Sigmoid colon (tissue), 7 donors: ENCODE data around the gene ADH5. TPM values are rescaled to one million over a fixed set of nuclear protein-coding genes. Genes with fewer than 3 reads are reported as not detected.
A peak's percentile ranks its signal among the peaks of the same experiment; 100 is the strongest.

Experiments
- DNase-seq: peaks from one replicate; pipeline ENCODE4 v3.0.0-alpha.2; 2019
- H3K27ac ChIP-seq, 4 donors: fragments of 200-600 bp; sonication (generic); one replicate each; pipeline ENCODE4 v1.5.1; 2016 to 2019; ENCODE audit warnings: mild to moderate bottlenecking in 1 of 4
- H3K27me3 ChIP-seq, 3 donors: fragments of 200-600 bp; sonication (generic); one replicate each; pipeline ENCODE4 v1.5.1; 2019; ENCODE audit warnings: mild to moderate bottlenecking in 1 of 3
- H3K36me3 ChIP-seq, 4 donors: fragments of 200-600 bp; sonication (generic); one replicate each; pipeline ENCODE4 v1.5.1; 2016 to 2019
- H3K4me1 ChIP-seq, 4 donors: fragments of 200-600 bp; sonication (generic); one replicate each; pipeline ENCODE4 v1.5.1; 2017 to 2019
- H3K4me3 ChIP-seq, 4 donors: fragments of 200-600 bp; sonication (generic); one replicate each; pipeline ENCODE4 v1.5.1; 2017 to 2019; ENCODE audit warnings: mild to moderate bottlenecking in 2 of 4, moderate library complexity in 1 of 4
- H3K9me3 ChIP-seq, 4 donors: fragments of 200-600 bp in 3 of 4; sonication (generic) in 3 of 4; one replicate each; pipeline versions ENCODE4 v1.5.1 to v1.6.1; 2013 to 2019
- EP300 ChIP-seq, 4 donors: sonication (generic); formaldehyde crosslinking; IDR thresholded peaks; one replicate each; pipeline ENCODE4 v1.6.1; 2017; ENCODE audit warnings: antibody characterized with exemption in 4 of 4
- POLR2A ChIP-seq, 2 donors: fragments of 450-650 bp; IDR thresholded peaks; one replicate each; pipeline ENCODE4 v1.6.1; 2016; ENCODE audit warnings: antibody characterized with exemption in 2 of 2, mild to moderate bottlenecking in 2 of 2, moderate library complexity in 2 of 2
- POLR2AphosphoS5 ChIP-seq, 4 donors: sonication (generic); formaldehyde crosslinking; IDR thresholded peaks; one replicate each; pipeline ENCODE4 v1.6.1; 2017; ENCODE audit warnings: antibody characterized with exemption in 4 of 4
- WGBS, 2 donors: extraction: QIAGEN DNeasy Blood & Tissue Kit; methylation state at CpG; one replicate each; pipeline ENCODE4 v1.1.7; 2013; 5-methylcytosine and 5-hydroxymethylcytosine counted together
- intact Hi-C: fragments of 100-400 bp; cut with DNase I; formaldehyde crosslinking; loops from one replicate; pipeline ENCODE4 v1.15.1; 2023
- polyA plus RNA-seq, 3 donors: library from polyadenylated mRNA; stranded (reverse); fragments of 200-250 nt; gene quantifications; one replicate each; pipeline ENCODE4 v1.2.3, GENCODE V29; 2013
- total RNA-seq, 4 donors: library from RNA; depleted of rRNA; stranded (reverse); fragments of >200 nt; gene quantifications; one replicate each; pipeline ENCODE4 v1.1.0, GENCODE V29; 2016
- TF ChIP-seq, protein P1 (sequence below), 4 experiments: fragments of 450-650 bp in 3 of 4; fragments of 200-600 bp in 1 of 4; IDR thresholded peaks; one replicate each; pipeline ENCODE4 v1.5.1; 2016 to 2019; ENCODE audit warnings: antibody characterized with exemption in 4 of 4, mild to moderate bottlenecking in 3 of 4, moderate library complexity in 2 of 4
- donor health status: healthy with polysubstance abuse.
- donor health status: Bipolar disorder and iron deficiency.
- donor health status: healthy.

The ADH5 gene
- total and polyA plus RNA-seq, 7 donors = 146 to 349 (median 237) TPM

- Histone ChIP-seq H3K4me3 (no peak overlapping the region), H3K27ac (peak overlapping the region in 2 of 4 donors; percentile 75 to 84), H3K27me3 (no peaks in the 10 kb centered on the region), H3K4me1 (peaks cover 0 to 50% (median 26%) of the 10 kb centered on the region in 4 donors), H3K9me3 (no peaks in the 10 kb centered on the region), H3K36me3 (peaks cover 0 to 23% (median 11%) of the 10 kb centered on the region in 4 donors)
- 93 to 96% methylated on average over 2 of the region's 2 CpGs for WGBS, 2 donors
- DNase-seq = no peak
- TF ChIP-seq, protein P1, sequence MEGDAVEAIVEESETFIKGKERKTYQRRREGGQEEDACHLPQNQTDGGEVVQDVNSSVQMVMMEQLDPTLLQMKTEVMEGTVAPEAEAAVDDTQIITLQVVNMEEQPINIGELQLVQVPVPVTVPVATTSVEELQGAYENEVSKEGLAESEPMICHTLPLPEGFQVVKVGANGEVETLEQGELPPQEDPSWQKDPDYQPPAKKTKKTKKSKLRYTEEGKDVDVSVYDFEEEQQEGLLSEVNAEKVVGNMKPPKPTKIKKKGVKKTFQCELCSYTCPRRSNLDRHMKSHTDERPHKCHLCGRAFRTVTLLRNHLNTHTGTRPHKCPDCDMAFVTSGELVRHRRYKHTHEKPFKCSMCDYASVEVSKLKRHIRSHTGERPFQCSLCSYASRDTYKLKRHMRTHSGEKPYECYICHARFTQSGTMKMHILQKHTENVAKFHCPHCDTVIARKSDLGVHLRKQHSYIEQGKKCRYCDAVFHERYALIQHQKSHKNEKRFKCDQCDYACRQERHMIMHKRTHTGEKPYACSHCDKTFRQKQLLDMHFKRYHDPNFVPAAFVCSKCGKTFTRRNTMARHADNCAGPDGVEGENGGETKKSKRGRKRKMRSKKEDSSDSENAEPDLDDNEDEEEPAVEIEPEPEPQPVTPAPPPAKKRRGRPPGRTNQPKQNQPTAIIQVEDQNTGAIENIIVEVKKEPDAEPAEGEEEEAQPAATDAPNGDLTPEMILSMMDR (IDR thresholded peaks at IDR 0.05) = no peak
- no peak for TF ChIP-seq POLR2AphosphoS5 (IDR thresholded peaks at IDR 0.05)
- TF ChIP-seq EP300 (IDR thresholded peaks at IDR 0.05) = no peak
- TF ChIP-seq POLR2A (IDR thresholded peaks at IDR 0.05) = no peak
- intact Hi-C loops = loop anchor here (5.0 kb wide), 2 partner anchors 34 to 131 kb away; partner anchors contain the start of gene EIF4E
Observed at GRCh38 chr4:99058228-99058627, 30.4 kb downstream of the ADH5 start.

GRCh38 chr4:99054428-99054994 is 34.1 kb downstream of the ADH5 start:
- no peak for DNase-seq
- 81 to 85% methylated on average over 3 of the region's 3 CpGs for WGBS, 2 donors
- no peak for TF ChIP-seq POLR2A (IDR thresholded peaks at IDR 0.05)
- TF ChIP-seq, protein P1 (IDR thresholded peaks at IDR 0.05) = no peak
- TF ChIP-seq EP300 (IDR thresholded peaks at IDR 0.05) = no peak
- no peak for TF ChIP-seq POLR2AphosphoS5 (IDR thresholded peaks at IDR 0.05)
- no peak overlapping the region for H3K4me3 ChIP-seq
- intact Hi-C loops = no loop called here
- peaks cover 6 to 51% (median 11%) of the 10 kb centered on the region in 4 donors for H3K36me3 ChIP-seq
- no peaks in the 10 kb centered on the region for H3K27me3 ChIP-seq
- H3K9me3 ChIP-seq = no peaks in the 10 kb centered on the region
- H3K4me1 ChIP-seq = peaks cover 0 to 30% (median 18%) of the 10 kb centered on the region in 4 donors
- H3K27ac ChIP-seq = no peak overlapping the region

DNA sequence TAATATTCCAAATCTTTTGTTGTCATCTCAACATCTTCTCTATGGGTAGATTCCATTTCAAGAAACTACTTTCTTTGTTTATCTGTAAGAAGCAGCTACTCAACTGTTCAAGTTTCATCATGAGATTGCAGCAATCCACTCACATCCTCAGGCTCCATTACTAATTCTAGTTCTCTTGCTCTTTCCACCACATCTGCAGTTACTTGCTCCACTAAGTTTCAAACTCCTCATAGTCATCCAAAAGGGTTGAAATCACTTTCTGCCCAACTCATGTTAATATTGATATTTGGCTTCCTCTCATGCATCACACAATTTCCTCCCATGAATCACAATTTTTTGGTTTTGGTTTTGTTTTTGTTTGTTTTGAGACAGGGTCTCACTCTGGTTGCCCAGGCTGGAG is 35.7 kb downstream of the ADH5 start:
- no peak overlapping the region for H3K4me3 ChIP-seq

GRCh38 chr4:99047710-99048109 is 40.9 kb downstream of the ADH5 start:
- peaks cover 0 to 10% (median 8%) of the 10 kb centered on the region in 4 donors for H3K4me1 ChIP-seq
- no peak overlapping the region for H3K4me3 ChIP-seq
- peaks cover 4 to 60% (median 11%) of the 10 kb centered on the region in 4 donors for H3K36me3 ChIP-seq
- DNase-seq = no peak
- H3K27me3 ChIP-seq = no peaks in the 10 kb centered on the region
- intact Hi-C loops = no loop called here
- no peak for TF ChIP-seq POLR2AphosphoS5 (IDR thresholded peaks at IDR 0.05)
- TF ChIP-seq POLR2A (IDR thresholded peaks at IDR 0.05) = no peak
- TF ChIP-seq EP300 (IDR thresholded peaks at IDR 0.05) = no peak
- TF ChIP-seq, protein P1 (IDR thresholded peaks at IDR 0.05) = no peak
- 82 to 90% methylated on average over 2 of the region's 2 CpGs for WGBS, 2 donors
- H3K27ac ChIP-seq = peak overlapping the region in 2 of 4 donors; percentile 13 to 24
- H3K9me3 ChIP-seq = no peaks in the 10 kb centered on the region

More for the DNA sequence above, 35.7 kb downstream of the ADH5 start:
- DNase-seq = no peak
- Histone ChIP-seq H3K27me3 (no peaks in the 10 kb centered on the region), H3K27ac (no peak overlapping the region), H3K36me3 (peaks cover 6 to 56% (median 16%) of the 10 kb centered on the region in 4 donors), H3K4me1 (peaks cover 0 to 17% (median 10%) of the 10 kb centered on the region in 4 donors), H3K9me3 (no peaks in the 10 kb centered on the region)
- TF ChIP-seq POLR2A (IDR thresholded peaks at IDR 0.05) (no peak), POLR2AphosphoS5 (IDR thresholded peaks at IDR 0.05) (no peak)
- TF ChIP-seq, protein P1 (IDR thresholded peaks at IDR 0.05) = no peak
- intact Hi-C loops = no loop called here
